Retina (tissue), 1 donor: Measurements from ENCODE around the gene CENPT.

ENCODE experiments used
- DNase-seq: peaks from one replicate; pipeline ENCODE4 v3.0.0-alpha.2; 2016

Gene CENPT

DNA sequence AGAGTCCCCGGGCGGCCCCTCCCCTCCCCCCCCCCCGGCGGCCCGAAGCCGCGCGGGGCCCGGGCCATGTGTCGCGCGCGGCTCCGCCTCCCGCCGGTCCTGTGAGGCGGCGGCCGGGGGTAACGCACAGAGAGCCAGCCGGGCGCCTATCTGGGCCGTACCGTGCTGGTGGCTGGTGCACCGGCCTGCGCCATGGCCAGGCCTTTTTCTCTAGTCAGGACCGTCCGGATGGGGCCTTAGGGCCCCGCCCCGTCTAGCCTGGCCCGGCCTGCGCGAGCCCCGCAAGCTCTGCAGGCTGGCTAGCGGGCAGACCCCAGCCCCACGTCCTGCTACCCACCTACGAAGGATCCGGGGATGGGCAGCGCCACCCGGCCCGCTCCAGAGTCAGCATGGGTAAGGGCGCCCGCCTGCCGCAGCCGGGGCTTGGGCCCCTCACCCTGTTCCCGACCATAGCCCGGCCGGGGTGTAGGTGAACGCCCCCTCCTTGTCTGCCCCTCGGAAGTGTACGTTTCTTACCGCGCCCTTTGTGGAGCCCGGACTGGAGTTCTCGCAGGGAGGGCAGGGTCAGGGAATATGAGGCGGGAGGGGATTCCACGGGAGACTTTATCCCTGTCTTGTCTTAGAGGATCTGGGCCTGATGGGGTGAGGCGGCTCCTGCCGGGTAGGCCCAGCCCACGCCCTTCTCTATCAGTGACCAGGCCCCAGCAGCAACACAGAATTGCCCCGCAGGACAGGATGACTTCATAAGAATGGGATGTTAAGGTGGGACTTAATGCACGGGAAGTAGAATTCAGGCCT lies at the start of gene CENPT:
Gene CENPT (minus strand): TSS at position 630 of the 798 bp plus-strand sequence. CDS start 13,834 bp downstream, outside the sequence.
- peak; percentile 66 for DNase-seq

- DNase-seq: no peak
These were observed 49.7 kb upstream of the CENPT start for GRCh38 chr16:67897231-67897630.

GRCh38 chr16:67893743-67894399 lies 46.4 kb upstream of the CENPT start:
- no peak for DNase-seq

- peak; percentile 95 for DNase-seq
These were observed 45.6 kb upstream of the CENPT start, which contains the start of gene PSKH1 for GRCh38 chr16:67892899-67893742. Gene PSKH1, plus strand, starts transcription at chr16:67893254. Its CDS starts 15,496 bp downstream, at chr16:67908750.

DNA sequence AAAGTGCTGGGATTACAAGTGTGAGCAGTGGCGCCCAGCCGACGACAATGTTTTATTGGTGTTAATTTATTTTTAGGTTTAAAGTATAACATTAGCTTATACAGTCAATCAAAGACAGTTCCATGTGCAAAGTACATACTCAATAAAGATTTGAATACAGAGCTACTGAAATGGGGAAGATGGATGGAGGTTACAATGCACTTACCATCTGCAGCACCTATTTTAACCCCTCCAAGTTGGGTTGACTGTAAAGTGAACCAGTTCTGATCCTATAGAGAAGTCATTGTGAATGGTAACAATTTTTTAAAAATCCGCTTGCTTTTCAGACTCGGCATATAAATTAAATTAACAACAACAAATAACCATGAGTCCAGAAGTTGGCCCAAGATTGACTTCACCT lies 44.9 kb upstream of the CENPT start:
- DNase-seq: no peak

DNA sequence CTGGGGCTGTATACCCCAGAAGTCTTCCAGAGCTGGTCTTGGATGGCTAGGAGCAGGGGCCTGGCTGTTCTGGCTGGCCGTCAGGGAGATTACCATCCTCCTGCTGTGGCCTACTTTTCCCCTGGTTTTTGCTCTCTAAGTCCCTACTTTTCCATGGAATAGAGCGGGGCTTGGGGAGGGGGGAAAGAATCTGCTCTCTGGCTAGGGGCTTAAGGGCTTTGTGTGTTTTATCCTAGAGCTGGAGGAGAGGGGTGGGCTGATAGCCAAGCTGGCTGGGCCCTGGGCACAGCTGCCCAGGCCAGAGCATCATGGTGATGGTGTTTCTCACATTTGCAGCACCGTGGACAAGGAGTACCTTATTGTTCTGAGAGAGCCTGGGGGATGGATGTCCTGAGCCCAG lies 40.8 kb upstream of the CENPT start:
- DNase-seq: no peak

GRCh38 chr16:67886387-67886786 lies 38.9 kb upstream of the CENPT start:
- no peak for DNase-seq

GRCh38 chr16:67885976-67886375 lies 38.5 kb upstream of the CENPT start:
- DNase-seq: no peak

DNA sequence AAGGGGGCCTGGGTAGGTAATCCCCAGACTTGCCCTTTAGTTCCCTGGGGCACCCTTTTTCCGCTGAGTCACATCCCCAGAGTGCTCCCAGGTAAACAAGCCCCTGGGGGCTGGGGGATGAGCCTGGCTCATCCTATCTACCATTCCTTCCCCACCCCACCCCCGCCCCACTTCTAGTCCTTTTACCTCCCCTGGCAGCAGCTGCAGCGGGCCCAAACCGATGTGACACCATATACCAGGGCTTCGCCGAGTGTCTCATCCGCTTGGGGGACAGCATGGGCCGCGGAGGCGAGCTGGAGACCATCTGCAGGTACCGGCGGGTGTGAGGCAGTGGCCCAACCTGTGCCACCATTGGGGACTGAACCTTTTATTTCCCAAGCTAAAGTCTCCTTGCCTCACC lies 38.1 kb upstream of the CENPT start:
- DNase-seq: no peak

DNA sequence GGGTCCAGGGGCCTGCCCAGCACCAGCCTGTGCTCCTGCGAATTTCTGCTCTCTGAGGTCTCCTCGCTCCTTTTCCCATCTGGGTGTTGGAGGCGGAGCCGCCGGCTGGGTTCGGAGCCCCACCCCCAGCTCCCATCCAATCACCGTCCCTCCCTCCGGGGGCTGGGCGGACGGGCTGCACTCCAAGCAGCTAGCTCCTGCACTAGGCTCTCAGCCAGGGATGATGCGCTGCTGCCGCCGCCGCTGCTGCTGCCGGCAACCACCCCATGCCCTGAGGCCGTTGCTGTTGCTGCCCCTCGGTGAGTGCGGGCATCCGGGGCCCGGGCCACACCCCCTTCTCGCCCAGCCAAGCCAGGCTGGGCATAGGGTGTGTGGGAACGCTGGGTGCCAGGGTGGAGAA lies 37.2 kb upstream of the CENPT start, which contains the start of gene NRN1L:
Gene NRN1L (plus strand): TSS at position 202 of the 400 bp plus-strand sequence. CDS start 19 bp downstream, at position 221.
- peak; percentile 82 for DNase-seq

DNA sequence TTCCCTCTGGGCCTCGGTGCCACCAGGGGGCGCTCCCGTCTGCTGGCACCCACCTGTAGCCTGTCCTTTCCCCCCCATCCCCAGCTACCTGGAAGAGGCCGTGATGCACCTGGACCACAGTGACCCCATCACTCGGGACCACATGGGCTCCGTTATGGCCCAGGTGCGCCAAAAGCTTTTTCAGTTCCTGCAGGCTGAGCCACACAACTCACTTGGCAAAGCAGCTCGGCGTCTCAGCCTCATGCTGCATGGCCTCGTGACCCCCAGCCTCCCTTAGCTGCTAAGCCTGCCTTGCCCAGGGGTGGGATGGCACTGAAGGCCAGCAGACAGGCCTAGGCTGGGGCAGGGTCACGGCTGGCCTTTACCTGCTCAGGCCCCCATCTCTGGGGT lies 36.4 kb upstream of the CENPT start:
- peak; percentile 63 for DNase-seq

DNA sequence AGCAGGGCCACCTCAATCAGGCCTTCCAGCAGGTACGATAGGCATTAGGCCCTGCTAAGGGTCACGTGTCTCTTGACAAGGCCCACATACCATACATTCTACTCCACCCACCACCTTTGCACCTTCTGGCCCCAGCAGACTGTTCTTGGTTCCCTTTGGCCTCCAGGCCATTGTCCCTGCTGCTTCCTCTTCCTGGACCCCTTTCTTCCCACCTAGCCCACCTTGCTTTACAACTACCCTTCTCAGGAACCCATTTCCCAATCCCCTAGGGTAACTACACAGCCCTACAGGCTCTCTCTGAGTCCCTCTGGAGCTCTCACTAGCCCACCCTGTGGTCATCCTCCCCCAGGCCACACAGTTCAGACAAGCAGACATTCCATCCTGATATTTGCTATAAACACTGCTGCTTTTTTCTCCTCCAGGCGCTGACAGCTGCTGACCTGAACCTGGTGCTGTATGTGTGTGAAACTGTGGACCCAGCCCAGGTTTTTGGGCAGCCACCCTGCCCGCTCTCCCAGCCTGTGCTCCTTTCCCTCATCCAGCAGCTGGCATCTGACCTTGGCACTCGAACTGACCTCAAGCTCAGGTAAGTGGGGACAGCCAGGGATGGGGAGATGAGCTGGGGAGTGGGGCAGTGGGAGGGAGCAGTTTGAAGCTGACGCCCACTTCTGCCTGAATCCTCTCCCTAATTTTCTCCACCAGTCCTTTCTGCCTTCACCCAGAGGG lies 35.8 kb upstream of the CENPT start:
- DNase-seq: no peak

DNA sequence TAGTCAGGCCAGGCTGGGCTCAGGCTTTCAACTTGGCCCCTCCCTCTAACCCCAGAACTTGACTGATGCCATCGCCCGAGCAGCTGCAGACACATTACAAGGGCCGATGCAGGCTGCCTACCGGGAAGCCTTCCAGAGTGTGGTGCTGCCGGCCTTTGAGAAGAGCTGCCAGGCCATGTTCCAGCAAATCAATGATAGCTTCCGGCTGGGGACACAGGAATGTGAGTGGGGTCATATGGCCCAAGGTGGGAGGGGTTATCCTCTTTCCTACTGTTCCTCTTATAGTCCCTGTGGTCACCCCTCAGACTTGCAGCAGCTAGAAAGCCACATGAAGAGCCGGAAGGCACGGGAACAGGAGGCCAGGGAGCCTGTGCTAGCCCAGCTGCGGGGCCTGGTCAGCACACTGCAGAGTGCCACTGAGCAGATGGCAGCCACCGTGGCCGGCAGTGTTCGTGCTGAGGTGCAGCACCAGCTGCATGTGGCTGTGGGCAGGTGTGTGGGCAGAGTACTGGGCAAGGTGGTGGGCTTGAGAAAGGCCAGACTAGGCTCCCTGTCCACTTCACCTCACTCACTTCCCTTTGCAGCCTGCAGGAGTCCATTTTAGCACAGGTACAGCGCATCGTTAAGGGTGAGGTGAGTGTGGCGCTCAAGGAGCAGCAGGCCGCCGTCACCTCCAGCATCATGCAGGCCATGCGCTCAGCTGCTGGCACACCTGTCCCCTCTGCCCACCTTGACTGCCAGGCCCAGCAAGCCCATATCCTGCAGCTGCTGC lies 35.1 kb upstream of the CENPT start:
- no peak for DNase-seq

- no peak for DNase-seq
These were observed 34.2 kb upstream of the CENPT start for GRCh38 chr16:67881621-67882161.

DNA sequence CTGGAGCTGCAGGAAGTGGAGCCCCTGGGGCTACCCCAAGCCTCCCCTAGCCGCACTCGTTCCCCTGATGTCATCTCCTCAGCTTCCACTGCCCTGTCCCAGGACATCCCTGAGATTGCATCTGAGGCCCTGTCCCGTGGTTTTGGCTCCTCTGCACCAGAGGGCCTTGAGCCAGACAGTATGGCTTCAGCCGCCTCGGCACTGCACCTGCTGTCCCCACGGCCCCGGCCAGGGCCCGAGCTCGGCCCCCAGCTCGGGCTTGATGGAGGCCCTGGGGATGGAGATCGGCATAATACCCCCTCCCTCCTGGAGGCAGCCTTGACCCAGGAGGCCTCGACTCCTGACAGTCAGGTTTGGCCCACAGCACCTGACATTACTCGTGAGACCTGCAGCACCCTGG lies 33.1 kb upstream of the CENPT start:
- no peak for DNase-seq

DNA sequence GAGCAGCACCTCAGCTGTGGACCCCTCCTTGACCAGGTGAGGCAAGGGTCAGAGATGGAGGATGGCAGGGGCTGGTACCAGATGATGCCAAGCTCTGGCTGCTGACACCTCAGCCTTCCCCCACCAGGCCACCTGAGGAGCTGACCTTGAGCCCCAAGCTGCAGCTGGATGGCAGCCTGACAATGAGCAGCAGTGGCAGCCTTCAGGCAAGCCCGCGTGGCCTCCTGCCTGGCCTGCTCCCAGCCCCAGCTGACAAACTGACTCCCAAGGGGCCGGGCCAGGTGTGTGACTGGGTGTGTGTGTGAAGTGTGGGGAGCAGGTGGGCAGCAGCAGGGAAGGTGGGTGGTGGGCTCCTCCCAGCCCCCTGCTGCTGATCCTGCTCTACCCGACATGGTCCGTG lies 32.4 kb upstream of the CENPT start:
- no peak for DNase-seq

- no peak for DNase-seq
These were observed 32.0 kb upstream of the CENPT start for GRCh38 chr16:67879462-67879861.

DNA sequence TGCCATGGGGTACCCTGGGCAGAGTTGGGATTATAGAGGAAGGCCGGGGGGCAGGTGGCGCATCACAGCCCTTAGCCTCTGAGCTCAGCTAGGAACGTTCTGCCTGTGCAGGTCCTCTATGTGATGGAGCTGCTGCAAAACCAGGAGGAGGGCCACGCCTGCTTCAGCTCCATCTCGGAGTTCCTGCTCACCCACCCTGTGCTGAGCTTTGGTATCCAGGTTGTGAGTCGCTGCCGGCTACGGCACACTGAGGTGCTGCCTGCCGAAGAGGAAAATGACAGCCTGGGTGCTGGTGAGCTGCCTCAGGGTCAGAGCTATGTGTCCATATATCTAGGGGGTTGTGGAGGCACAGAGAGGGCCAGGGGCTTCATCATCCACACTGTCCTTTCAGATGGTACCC lies 31.4 kb upstream of the CENPT start:
- DNase-seq: no peak

DNA sequence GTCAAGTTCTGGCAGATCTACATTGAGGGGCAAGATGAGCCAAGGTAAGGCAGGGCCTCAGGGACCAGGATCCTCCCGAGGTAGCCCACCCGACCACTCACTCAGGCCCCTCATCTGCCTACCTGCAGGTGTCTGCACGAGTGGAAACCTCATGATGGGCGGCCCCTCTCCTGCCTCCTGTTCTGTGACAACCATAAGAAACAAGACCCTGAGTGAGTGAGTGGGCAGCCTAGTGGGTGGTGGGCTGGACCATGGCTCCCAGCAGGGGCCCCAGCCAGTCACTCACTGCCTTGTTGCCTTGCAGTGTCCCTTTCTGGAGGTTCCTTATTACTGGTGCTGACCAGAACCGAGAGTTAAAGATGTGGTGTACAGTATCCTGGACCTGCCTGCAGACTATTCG lies 30.7 kb upstream of the CENPT start:
- DNase-seq: no peak

DNA sequence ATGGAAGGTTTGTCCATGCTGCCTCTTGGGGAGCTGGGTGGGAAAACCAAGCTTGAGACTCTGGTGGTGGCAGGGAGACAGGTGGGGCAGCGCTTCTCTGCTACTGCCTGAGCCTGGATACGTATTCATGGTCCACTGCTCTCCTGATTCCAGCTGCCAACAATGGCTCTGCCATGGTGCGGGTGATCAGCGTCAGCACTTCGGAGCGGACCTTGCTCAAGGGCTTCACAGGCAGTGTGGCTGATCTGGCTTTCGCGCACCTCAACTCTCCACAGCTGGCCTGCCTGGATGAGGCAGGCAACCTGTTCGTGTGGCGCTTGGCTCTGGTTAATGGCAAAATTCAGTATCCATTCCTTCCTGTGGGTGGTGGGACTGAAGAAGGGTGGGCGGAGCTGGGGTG lies 29.6 kb upstream of the CENPT start:
- no peak for DNase-seq

DNA sequence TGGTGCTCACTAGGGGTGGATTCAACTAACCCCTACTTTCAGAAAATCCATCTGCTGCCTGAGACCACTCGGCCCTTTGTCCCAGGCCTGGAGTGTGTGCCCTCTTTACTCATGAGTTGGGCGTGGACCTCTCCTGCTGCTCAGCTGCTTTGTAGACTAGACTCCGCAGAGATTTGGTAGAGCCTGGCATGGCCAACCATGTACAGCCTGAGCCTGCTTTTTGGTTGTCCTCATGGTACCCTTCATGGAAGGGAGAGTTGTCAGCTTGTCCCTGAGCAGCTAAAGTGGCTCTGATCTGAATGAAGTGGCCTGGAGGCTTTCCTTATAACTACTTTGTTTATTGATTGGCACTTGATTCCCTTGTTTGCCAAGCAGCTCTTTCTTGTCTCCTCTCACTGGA lies 26.9 kb upstream of the CENPT start:
- no peak for DNase-seq
